Naive thymus-derived CD4-positive, alpha-beta T cell (primary cell): ENCODE measurements around the gene UBB. TPM values are rescaled to one million over a fixed set of nuclear protein-coding genes. Genes with fewer than 3 reads are reported as not detected.

Source experiments
- ATAC-seq: fragments of 150-1000 bp; cut with Tn5 transposase; 2 replicates; pipeline ENCODE4 v1.10.0; 2021; ENCODE audit warnings: mild to moderate bottlenecking, moderate library complexity
- CTCF ChIA-PET: fragments of 350-600 bp; sonication (Branson Sonifier 250); formaldehyde crosslinking; loops from one replicate; lab custom pipeline; 2021; ENCODE audit warnings: antibody characterized with exemption; lab: Charles Lee
- POLR2A ChIA-PET: fragments of 350-600 bp; sonication (Branson Sonifier 250); formaldehyde crosslinking; loops from one replicate; lab custom pipeline; 2021; ENCODE audit warnings: antibody characterized with exemption, inconsistent platforms; lab: Charles Lee
- DNase-seq, 9 donors: peaks; one replicate each; pipeline versions ENCODE4 v3.0.0 to v3.0.0-alpha.2; 2020 to 2022; ENCODE audit warnings: mixed read lengths in 1 of 9
- H3K27ac ChIP-seq: one replicate; pipeline ENCODE4 v1.7.0; 2013; ENCODE audit warnings: mild to moderate bottlenecking, low read depth, low read length, moderate library complexity
- H3K27me3 ChIP-seq, 2 donors: one replicate each; pipeline ENCODE4 v1.7.0; 2013; ENCODE audit warnings: low read length in 2 of 2, mild to moderate bottlenecking in 2 of 2, moderate library complexity in 2 of 2; ENCODE audit not compliant: control insufficient read depth in 2 of 2, insufficient read depth in 2 of 2
- H3K36me3 ChIP-seq, 3 experiments: 1 replicate in 2 of 3; 2 replicates in 1 of 3; pipeline ENCODE4 v1.7.0; 2013; ENCODE audit warnings: low read length in 3 of 3, mild to moderate bottlenecking in 3 of 3, moderate library complexity in 1 of 3; ENCODE audit not compliant: insufficient read depth in 3 of 3, control insufficient read depth in 2 of 3
- H3K4me1 ChIP-seq, 2 donors: one replicate each; pipeline ENCODE4 v1.7.0; 2013; ENCODE audit warnings: low read length in 2 of 2, mild to moderate bottlenecking in 2 of 2, moderate library complexity in 1 of 2; ENCODE audit not compliant: control insufficient read depth in 2 of 2, insufficient read depth in 2 of 2
- H3K4me3 ChIP-seq: 2 replicates; pipeline ENCODE4 v1.7.0; 2013; ENCODE audit warnings: mild to moderate bottlenecking, low read length
- H3K9me3 ChIP-seq, 3 experiments: 1 replicate in 2 of 3; 2 replicates in 1 of 3; pipeline ENCODE4 v1.7.0; 2013; ENCODE audit warnings: low read length in 3 of 3; ENCODE audit not compliant: control insufficient read depth in 2 of 3
- H3K27ac Mint-ChIP-seq, 9 donors: one replicate each; pipeline ENCODE4 v1.8.0; 2020 to 2022; ENCODE audit warnings: mixed read lengths in 9 of 9, mild to moderate bottlenecking in 8 of 9, moderate library complexity in 5 of 9, inconsistent platforms in 2 of 9
- H3K27me3 Mint-ChIP-seq, 5 donors: one replicate each; pipeline ENCODE4 v1.8.0; 2021 to 2022; ENCODE audit warnings: mixed read lengths in 5 of 5, mild to moderate bottlenecking in 1 of 5
- H3K36me3 Mint-ChIP-seq, 5 donors: one replicate each; pipeline ENCODE4 v1.8.0; 2020 to 2022; ENCODE audit warnings: mixed read lengths in 5 of 5, mild to moderate bottlenecking in 3 of 5, inconsistent platforms in 1 of 5
- H3K4me1 Mint-ChIP-seq, 7 donors: one replicate each; pipeline ENCODE4 v1.8.0; 2020 to 2022; ENCODE audit warnings: mixed read lengths in 7 of 7, mild to moderate bottlenecking in 3 of 7, inconsistent platforms in 1 of 7
- H3K4me3 Mint-ChIP-seq, 10 donors: one replicate each; pipeline ENCODE4 v1.8.0; 2020 to 2022; ENCODE audit warnings: mild to moderate bottlenecking in 10 of 10, mixed read lengths in 10 of 10, moderate library complexity in 6 of 10, inconsistent platforms in 2 of 10
- H3K9me3 Mint-ChIP-seq, 11 donors: one replicate each; pipeline ENCODE4 v1.8.0; 2020 to 2022; ENCODE audit warnings: mixed read lengths in 11 of 11, mild to moderate bottlenecking in 4 of 11, inconsistent platforms in 1 of 11, moderate library complexity in 1 of 11
- intact Hi-C, 2 donors: fragments of 100-400 bp; cut with micrococcal nuclease; formaldehyde crosslinking; loops; one replicate each; pipeline ENCODE4 v1.15.1; 2023
- polyA plus RNA-seq, 2 donors: library from polyadenylated mRNA; unstranded; fragments of 300-500 nt; fragmentation: Illumina TruSeq; gene quantifications; one replicate each; pipeline ENCODE4 v1.2.3, GENCODE V29; 2021
- total RNA-seq, 6 experiments: library from RNA in 5 of 6; stranded (reverse) in 5 of 6; gene quantifications; 1 replicate in 5 of 6; 2 replicates in 1 of 6; pipeline ENCODE4 v1.2.3 and lab custom pipeline; 2021 to 2026

The UBB gene
- total and polyA plus RNA-seq, 7 experiments from 2014 or later: 537 to 1,950 (median 810) TPM

DNA sequence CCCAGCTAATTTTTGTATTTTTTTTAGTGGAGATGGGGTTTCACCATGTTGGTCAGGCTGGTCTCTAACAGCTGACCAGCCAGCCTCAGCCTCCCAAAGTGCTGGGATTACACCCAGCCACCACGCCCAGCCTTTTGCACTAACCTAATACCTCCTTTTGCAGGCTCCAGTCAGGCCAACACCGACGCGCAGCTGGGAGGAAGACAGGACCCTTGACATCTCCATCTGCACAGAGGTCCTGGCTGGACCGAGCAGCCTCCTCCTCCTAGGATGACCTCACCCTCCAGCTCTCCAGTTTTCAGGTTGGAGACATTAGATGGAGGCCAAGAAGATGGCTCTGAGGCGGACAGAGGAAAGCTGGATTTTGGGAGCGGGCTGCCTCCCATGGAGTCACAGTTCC lies 36.5 kb downstream of the UBB start:
- peak overlapping the region; percentile 94 for H3K27ac ChIP-seq
- H3K4me1 Mint-ChIP-seq: peaks cover 41 to 64% (median 50%) of the 10 kb centered on the region in 7 donors

DNA sequence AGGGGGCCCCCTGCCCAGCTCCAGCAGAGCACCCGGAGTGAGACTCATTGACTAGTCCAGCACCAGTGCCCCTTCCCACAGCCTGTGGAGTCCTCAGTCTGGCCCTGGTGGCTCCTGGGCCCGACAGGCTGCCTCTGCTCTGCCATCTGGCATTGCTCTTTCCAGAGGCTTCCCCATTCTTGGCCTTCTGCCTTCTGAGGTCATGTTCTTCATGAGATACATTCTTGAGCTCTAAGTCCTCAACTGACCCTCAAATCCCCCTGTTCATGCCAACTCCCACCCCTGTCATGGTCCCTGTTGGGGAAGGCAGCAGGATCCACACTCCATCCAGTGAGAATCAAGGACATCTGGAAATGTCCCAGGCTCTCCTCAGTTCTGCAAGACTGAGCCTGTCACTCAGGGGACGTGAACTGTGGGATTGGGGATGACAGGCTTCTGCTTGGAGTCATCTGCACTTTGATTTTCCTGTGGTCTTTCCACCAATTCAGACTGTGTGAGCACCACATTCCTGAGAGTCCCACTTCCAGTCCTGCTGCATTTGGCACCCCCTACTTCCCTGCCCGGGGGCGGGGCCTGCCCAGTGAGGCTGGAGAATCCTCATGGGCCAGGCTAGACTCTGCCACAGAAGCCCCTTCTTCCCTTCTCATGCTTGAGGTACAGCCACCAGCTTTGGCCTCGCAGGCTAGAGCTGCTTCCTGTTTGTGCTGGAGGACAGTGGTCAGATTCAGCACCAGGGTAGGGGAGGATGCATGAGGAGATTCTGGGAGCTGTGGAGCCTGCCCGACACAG lies 37.2 kb downstream of the UBB start:
- H3K36me3 ChIP-seq: peaks cover 23 to 56% (median 26%) of the 10 kb centered on the region in 3 experiments
- H3K4me3 ChIP-seq: no peak overlapping the region
- Mint-ChIP-seq H3K4me1 (peaks cover 41 to 68% (median 51%) of the 10 kb centered on the region in 7 donors), H3K27me3 (no peaks in the 10 kb centered on the region), H3K36me3 (peaks cover 6 to 41% (median 14%) of the 10 kb centered on the region in 5 donors), H3K27ac (peak overlapping the region; percentile 32 to 99 (median 81)), H3K4me3 (peak overlapping the region; percentile 17 to 97 (median 59)), H3K9me3 (no peaks in the 10 kb centered on the region)
- no peak for ATAC-seq
- H3K9me3 ChIP-seq: no peaks in the 10 kb centered on the region
- intact Hi-C loops: loop anchor here (5.0 to 10.0 kb wide), 4 partner anchors 131 to 1554 kb away; partner anchors contain the start of genes DRC3 (in 1 of the 2), NCOR1 (in 1 of the 2), PIGL (in 1 of the 2) and TOM1L2 (in 1 of the 2)
- H3K27me3 ChIP-seq: no peaks in the 10 kb centered on the region
- ChIA-PET CTCF (interaction anchor here (1.0 kb wide), 1 partner anchor 10 kb away, joined by 3 read pairs; no protein-coding TSS in a partner anchor), POLR2A (interaction anchor here (1.9 to 4.6 kb wide), 3 partner anchors 22 to 66 kb away, joined by 4 to 55 read pairs (median 36); partner anchors contain the start of gene UBB)
- DNase-seq: no peak
- H3K27ac ChIP-seq: peak overlapping the region; percentile 94
- peaks cover 42 to 51% of the 10 kb centered on the region in 2 donors for H3K4me1 ChIP-seq

More for the DNA sequence above, 36.5 kb downstream of the UBB start:
- Histone ChIP-seq H3K9me3 (no peaks in the 10 kb centered on the region), H3K36me3 (peaks cover 19 to 49% (median 23%) of the 10 kb centered on the region in 3 experiments), H3K27me3 (no peaks in the 10 kb centered on the region), H3K4me3 (no peak overlapping the region), H3K4me1 (peaks cover 42 to 51% of the 10 kb centered on the region in 2 donors)
- H3K4me3 Mint-ChIP-seq: peak overlapping the region in 8 of 10 donors; percentile 90 to 100 (median 96)
- peaks cover 6 to 41% (median 14%) of the 10 kb centered on the region in 5 donors for H3K36me3 Mint-ChIP-seq
- H3K27me3 Mint-ChIP-seq: no peaks in the 10 kb centered on the region
- no peak for ATAC-seq
- intact Hi-C loops: loop anchor here (5.0 to 10.0 kb wide), 4 partner anchors 130 to 1555 kb away; partner anchors contain the start of genes DRC3 (in 1 of the 2), NCOR1 (in 1 of the 2), PIGL (in 1 of the 2) and TOM1L2 (in 1 of the 2)
- CTCF ChIA-PET: interaction anchor here (1.0 kb wide), 1 partner anchor 10 kb away, joined by 3 read pairs; no protein-coding TSS in a partner anchor
- no peak for DNase-seq
- H3K9me3 Mint-ChIP-seq: no peaks in the 10 kb centered on the region
- POLR2A ChIA-PET: interaction anchor here (1.9 to 4.6 kb wide), 3 partner anchors 22 to 65 kb away, joined by 4 to 55 read pairs (median 36); partner anchors contain the start of gene UBB
- H3K27ac Mint-ChIP-seq: peak overlapping the region in 8 of 9 donors; percentile 26 to 100 (median 98)

DNA sequence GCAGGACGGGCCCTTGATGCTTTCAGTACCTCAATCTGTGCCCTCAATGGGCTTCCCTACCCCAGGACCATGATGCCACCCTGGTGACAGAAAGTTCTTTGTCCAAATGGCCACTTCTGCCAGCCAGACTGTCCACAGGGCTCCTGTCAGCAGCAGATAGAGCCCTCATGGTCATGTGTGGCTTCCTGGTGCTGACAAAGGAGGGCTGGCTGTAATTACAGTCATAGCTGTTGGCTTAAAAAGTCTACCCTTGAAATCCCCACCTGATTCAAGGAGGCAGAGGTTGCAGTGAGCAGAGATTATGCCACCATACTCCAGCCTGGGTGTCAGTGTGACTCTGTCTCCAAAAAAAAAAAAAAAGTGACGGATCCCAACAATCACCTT lies 37.8 kb downstream of the UBB start:
- ChIA-PET POLR2A (interaction anchor here (0.5 to 4.6 kb wide), 3 partner anchors 12 to 38 kb away, joined by 6 to 55 read pairs (median 6); partner anchors contain the start of gene UBB), CTCF (no interaction called here)
- Mint-ChIP-seq H3K27me3 (no peaks in the 10 kb centered on the region), H3K4me1 (peaks cover 41 to 68% (median 51%) of the 10 kb centered on the region in 7 donors), H3K4me3 (peak overlapping the region; percentile 7 to 97 (median 60)), H3K27ac (peak overlapping the region; percentile 71 to 99 (median 86)), H3K36me3 (peaks cover 6 to 41% (median 14%) of the 10 kb centered on the region in 5 donors), H3K9me3 (no peaks in the 10 kb centered on the region)
- Histone ChIP-seq H3K36me3 (peaks cover 23 to 61% (median 30%) of the 10 kb centered on the region in 3 experiments), H3K27me3 (no peaks in the 10 kb centered on the region), H3K4me3 (no peak overlapping the region), H3K9me3 (no peaks in the 10 kb centered on the region), H3K27ac (peak overlapping the region; percentile 94), H3K4me1 (peaks cover 42 to 51% of the 10 kb centered on the region in 2 donors)
- intact Hi-C loops: loop anchor here (5.0 to 10.0 kb wide), 4 partner anchors 131 to 1554 kb away; partner anchors contain the start of genes DRC3 (in 1 of the 2), NCOR1 (in 1 of the 2), PIGL (in 1 of the 2) and TOM1L2 (in 1 of the 2)
- no peak for ATAC-seq
- DNase-seq: no peak

DNA sequence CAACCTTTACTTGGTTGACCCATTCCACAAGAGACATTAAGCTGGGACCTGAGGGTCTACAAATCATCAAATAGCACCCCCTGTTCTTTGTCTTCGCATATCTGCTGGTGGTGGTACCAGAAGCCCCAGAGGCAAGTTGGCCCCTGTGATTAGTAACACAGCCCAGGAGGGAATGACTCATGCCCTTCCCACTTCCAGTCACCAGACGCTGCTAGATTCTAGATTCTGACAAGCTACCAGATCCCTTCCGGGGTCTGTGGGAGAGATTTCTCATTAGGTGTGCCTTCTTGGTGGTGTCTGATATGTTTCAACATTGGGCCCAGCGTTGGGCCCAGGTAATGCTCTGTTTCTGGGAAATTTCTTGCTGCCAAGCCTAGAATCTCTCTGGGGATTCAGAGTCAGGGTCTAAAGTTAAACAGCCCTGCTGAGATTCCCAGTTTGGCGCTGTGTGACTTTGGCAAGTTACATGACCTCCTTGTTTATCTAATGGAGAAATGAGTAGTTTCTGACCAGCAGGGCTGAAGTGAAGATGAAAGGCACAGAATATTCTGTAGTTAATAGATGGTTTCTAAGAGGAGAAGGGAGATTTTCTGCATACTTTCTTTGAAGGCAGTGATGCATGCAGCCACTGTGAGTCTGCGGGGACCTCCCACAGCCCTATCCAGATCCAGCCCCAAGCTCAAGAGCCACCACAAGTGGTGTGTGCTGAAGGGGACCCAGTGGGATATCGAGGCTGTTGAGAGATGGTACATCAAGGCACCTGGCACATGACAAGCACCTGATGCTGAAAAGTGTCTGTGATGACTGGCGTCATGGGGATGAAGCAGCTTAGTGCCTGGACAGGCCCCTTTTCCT lies 38.4 kb downstream of the UBB start:
- Histone ChIP-seq H3K36me3 (peaks cover 23 to 62% (median 30%) of the 10 kb centered on the region in 3 experiments), H3K4me3 (no peak overlapping the region), H3K27me3 (no peaks in the 10 kb centered on the region), H3K27ac (peak overlapping the region; percentile 94), H3K9me3 (no peaks in the 10 kb centered on the region), H3K4me1 (peaks cover 42 to 51% of the 10 kb centered on the region in 2 donors)
- CTCF ChIA-PET: no interaction called here
- peak in 1 of 9 donors; percentile 57 for DNase-seq
- no peaks in the 10 kb centered on the region for H3K27me3 Mint-ChIP-seq
- peak overlapping the region; percentile 71 to 99 (median 86) for H3K27ac Mint-ChIP-seq
- peaks cover 6 to 39% (median 14%) of the 10 kb centered on the region in 5 donors for H3K36me3 Mint-ChIP-seq
- H3K4me3 Mint-ChIP-seq: peak overlapping the region; percentile 33 to 97 (median 68)
- POLR2A ChIA-PET: interaction anchor here (0.5 to 1.7 kb wide), 3 partner anchors 10 to 39 kb away, joined by 4 to 6 read pairs (median 6); partner anchors contain the start of gene UBB
- intact Hi-C loops: loop anchor here (5.0 to 10.0 kb wide), 4 partner anchors 132 to 1553 kb away; partner anchors contain the start of genes DRC3 (in 1 of the 2), NCOR1 (in 1 of the 2), PIGL (in 1 of the 2) and TOM1L2 (in 1 of the 2)
- no peak for ATAC-seq
- H3K4me1 Mint-ChIP-seq: peaks cover 37 to 65% (median 50%) of the 10 kb centered on the region in 7 donors
- H3K9me3 Mint-ChIP-seq: no peaks in the 10 kb centered on the region

DNA sequence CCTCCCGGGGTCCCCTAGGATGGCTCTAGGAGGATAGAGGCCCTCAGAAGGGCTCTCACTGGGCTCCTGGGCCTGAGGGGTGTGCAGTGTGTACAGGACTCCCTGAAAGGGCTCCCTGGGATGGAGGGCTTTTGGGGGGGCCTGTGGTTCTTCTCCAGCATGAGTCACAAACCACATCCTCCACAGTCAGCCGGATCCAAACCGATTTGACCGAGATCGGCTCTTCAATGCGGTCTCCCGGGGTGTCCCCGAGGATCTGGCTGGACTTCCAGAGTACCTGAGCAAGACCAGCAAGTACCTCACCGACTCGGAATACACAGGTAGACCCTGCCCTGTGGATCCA lies 39.0 kb downstream of the UBB start:
- Histone ChIP-seq H3K4me3 (no peak overlapping the region), H3K27ac (peak overlapping the region; percentile 94), H3K36me3 (peaks cover 23 to 62% (median 30%) of the 10 kb centered on the region in 3 experiments), H3K27me3 (no peaks in the 10 kb centered on the region), H3K9me3 (no peaks in the 10 kb centered on the region), H3K4me1 (peaks cover 42 to 49% of the 10 kb centered on the region in 2 donors)
- Mint-ChIP-seq H3K36me3 (peaks cover 6 to 37% (median 14%) of the 10 kb centered on the region in 5 donors), H3K27me3 (no peaks in the 10 kb centered on the region), H3K27ac (peak overlapping the region in 6 of 9 donors; percentile 14 to 99 (median 80)), H3K9me3 (no peaks in the 10 kb centered on the region), H3K4me3 (peak overlapping the region in 5 of 10 donors; percentile 42 to 90 (median 70)), H3K4me1 (peaks cover 31 to 59% (median 45%) of the 10 kb centered on the region in 7 donors)
- ChIA-PET POLR2A (interaction anchor here (0.6 to 1.7 kb wide), 2 partner anchors 10 to 39 kb away, joined by 4 to 6 read pairs; partner anchors contain the start of gene UBB), CTCF (no interaction called here)
- no peak for ATAC-seq
- intact Hi-C loops: loop anchor here (5.0 to 10.0 kb wide), 4 partner anchors 133 to 1552 kb away; partner anchors contain the start of genes DRC3 (in 1 of the 2), NCOR1 (in 1 of the 2), PIGL (in 1 of the 2) and TOM1L2 (in 1 of the 2)
- peak in 1 of 9 donors; percentile 62 for DNase-seq
